Mucosa of descending colon (tissue), 3 donors: Measurements from ENCODE around the gene RPH3AL. TPM values are rescaled to one million over a fixed set of nuclear protein-coding genes. Genes with fewer than 3 reads are reported as not detected.
A peak's percentile ranks its signal among the peaks of the same experiment; 100 is the strongest.

Source experiments
- ATAC-seq: fragments of 200-7000 bp; cut with Tn5 transposase; one replicate; pipeline ENCODE4 v1.9.1; 2020; ENCODE audit warnings: mild to moderate bottlenecking, moderate library complexity
- DNase-seq, 3 donors: peaks; one replicate each; pipeline ENCODE4 v3.0.0-alpha.2; 2020
- H3K36me3 ChIP-seq: fragments of 200-600 bp; one replicate; pipeline ENCODE4 v1.8.0; 2021; ENCODE audit warnings: low read depth, mild to moderate bottlenecking
- H3K4me1 ChIP-seq: fragments of 200-600 bp; one replicate; pipeline ENCODE4 v1.8.0; 2021; ENCODE audit warnings: low read depth, mild to moderate bottlenecking
- H3K4me3 ChIP-seq: fragments of 200-600 bp; one replicate; pipeline ENCODE4 v1.8.0; 2021; ENCODE audit warnings: mild to moderate bottlenecking
- H3K9me3 ChIP-seq: fragments of 200-600 bp; one replicate; pipeline ENCODE4 v1.8.0; 2021; ENCODE audit warnings: mild to moderate bottlenecking
- CTCF ChIP-seq: fragments of 200-600 bp; IDR thresholded peaks from one replicate; pipeline ENCODE4 v1.8.0; 2022; ENCODE audit warnings: antibody characterized with exemption, mild to moderate bottlenecking
- intact Hi-C, 2 donors: fragments of 100-400 bp; cut with DNase I in 1 of 2; cut with micrococcal nuclease in 1 of 2; formaldehyde crosslinking; loops; one replicate each; pipeline versions ENCODE4 v1.11.0 to v1.11.1; 2022; cut with DNase I, micrococcal nuclease
- total RNA-seq, 3 donors: library from RNA; stranded (reverse); fragmentation: NEBNext Ultra II Directional in 2 of 3; extraction: Animal tissue kit (Norgen Biotek cat#: 25700) in 2 of 3; gene quantifications; one replicate each; pipeline versions ENCODE4 v1.2.1 to v1.2.4, GENCODE V29; 2021 to 2023
- donor health status: DM: no; HTN: no; CAD: no; lungs with moderate emphysema.
- donor health status: DM: no; HTN: no; CAD: no.
- donor health status: DM: no; HTN: yes; CAD: no.

Gene RPH3AL
- total RNA-seq, 3 donors from 2014 or later, result 24.0 to 44.1 (median 36.7) TPM

- no peak for ATAC-seq
- H3K4me1 ChIP-seq, result peaks cover 13% of the 10 kb centered on the region
- H3K36me3 ChIP-seq, result no peaks in the 10 kb centered on the region
- no peak for TF ChIP-seq CTCF
- intact Hi-C loops, result no loop called here
- no peaks in the 10 kb centered on the region for H3K9me3 ChIP-seq
- DNase-seq, result peak in 2 of 3 donors; percentile 12 to 33
- no peak overlapping the region for H3K4me3 ChIP-seq
These were observed 15.2 kb downstream of the RPH3AL start for GRCh38 chr17:337453-337852.

DNA sequence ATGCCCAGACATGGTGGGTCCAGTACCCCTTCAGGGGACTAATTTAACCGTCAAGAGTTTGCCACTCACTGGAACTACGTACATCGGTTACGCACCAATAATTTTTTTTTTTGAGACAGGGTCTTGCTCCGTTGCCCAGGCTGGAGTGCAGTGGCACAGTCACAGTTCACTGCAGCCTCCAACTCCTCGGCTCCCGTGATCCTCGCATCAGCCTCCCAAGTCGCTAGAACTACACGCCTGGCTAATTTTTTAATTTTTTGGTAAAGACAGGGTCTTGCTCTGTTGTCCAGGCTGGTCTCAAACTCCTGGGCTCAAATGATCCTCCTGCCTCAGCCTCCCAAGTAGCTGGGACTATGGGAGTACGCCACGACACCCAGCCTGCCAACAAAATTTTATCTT, 15.6 kb downstream of the RPH3AL start:
- H3K4me1 ChIP-seq, result peaks cover 13% of the 10 kb centered on the region
- H3K36me3 ChIP-seq, result no peaks in the 10 kb centered on the region
- H3K4me3 ChIP-seq, result no peak overlapping the region
- ATAC-seq, result no peak
- no peak for TF ChIP-seq CTCF
- intact Hi-C loops, result no loop called here
- no peaks in the 10 kb centered on the region for H3K9me3 ChIP-seq
- DNase-seq, result no peak

GRCh38 chr17:336110-337021, 16.2 kb downstream of the RPH3AL start:
- Histone ChIP-seq H3K4me1 (peaks cover 13% of the 10 kb centered on the region), H3K4me3 (no peak overlapping the region), H3K36me3 (no peaks in the 10 kb centered on the region), H3K9me3 (no peaks in the 10 kb centered on the region)
- DNase-seq, result peak; percentile 70 to 79 (median 75)
- peak; percentile 46 for ATAC-seq
- intact Hi-C loops, result no loop called here
- no peak for TF ChIP-seq CTCF

- H3K4me3 ChIP-seq, result no peak overlapping the region
- H3K9me3 ChIP-seq, result no peaks in the 10 kb centered on the region
- ATAC-seq, result no peak
- intact Hi-C loops, result no loop called here
- TF ChIP-seq CTCF, result no peak
- H3K4me1 ChIP-seq, result peaks cover 13% of the 10 kb centered on the region
- peak in 2 of 3 donors; percentile 24 to 45 for DNase-seq
- no peaks in the 10 kb centered on the region for H3K36me3 ChIP-seq
These were observed 16.9 kb downstream of the RPH3AL start for GRCh38 chr17:335691-336090.

- Histone ChIP-seq H3K36me3 (no peaks in the 10 kb centered on the region), H3K9me3 (no peaks in the 10 kb centered on the region), H3K4me1 (peaks cover 13% of the 10 kb centered on the region), H3K4me3 (no peak overlapping the region)
- ATAC-seq (no peak), DNase-seq (peak in 2 of 3 donors; percentile 19 to 44)
- no peak for TF ChIP-seq CTCF
- intact Hi-C loops, result no loop called here
These were observed 17.6 kb downstream of the RPH3AL start for GRCh38 chr17:334974-335481.
